Endothelial cell (in vitro differentiated cells): Measurements from ENCODE around the gene PRAC2. TPM values are rescaled to one million over a fixed set of nuclear protein-coding genes. Genes with fewer than 3 reads are reported as not detected.

Source experiments
- DNase-seq: peaks from one replicate; pipeline ENCODE4 v3.0.0; 2021; ENCODE audit warnings: low spot score
- H3K27ac Mint-ChIP-seq: one replicate; pipeline ENCODE4 v1.8.0; 2021; ENCODE audit warnings: mixed read lengths, inconsistent platforms; ENCODE audit not compliant: unreplicated experiment
- H3K27me3 Mint-ChIP-seq: one replicate; pipeline ENCODE4 v1.8.0; 2021; ENCODE audit warnings: mild to moderate bottlenecking, moderate library complexity, mixed read lengths, inconsistent platforms; ENCODE audit not compliant: unreplicated experiment
- H3K36me3 Mint-ChIP-seq: one replicate; pipeline ENCODE4 v1.8.0; 2021; ENCODE audit warnings: mild to moderate bottlenecking, low read depth, mixed read lengths, inconsistent platforms; ENCODE audit not compliant: unreplicated experiment
- H3K4me1 Mint-ChIP-seq: one replicate; pipeline ENCODE4 v1.8.0; 2021; ENCODE audit warnings: mild to moderate bottlenecking, mixed read lengths, inconsistent platforms; ENCODE audit not compliant: unreplicated experiment
- H3K4me3 Mint-ChIP-seq: one replicate; pipeline ENCODE4 v1.8.0; 2021; ENCODE audit warnings: mild to moderate bottlenecking, mixed read lengths, inconsistent platforms; ENCODE audit not compliant: unreplicated experiment
- H3K9me3 Mint-ChIP-seq: one replicate; pipeline ENCODE4 v1.8.0; 2021; ENCODE audit warnings: mixed read lengths, inconsistent platforms; ENCODE audit not compliant: unreplicated experiment
- total RNA-seq: library from RNA; stranded (reverse); fragmentation: NEBNext Ultra II Directional; extraction: Animal tissue kit (Norgen Biotek cat#: 25700); gene quantifications from one replicate; pipeline ENCODE4 v1.2.1, GENCODE V29; 2021; ENCODE audit not compliant: unreplicated experiment
- TF ChIP-seq, protein P1 (sequence below): fragments of 200-600 bp; sonication (generic); IDR thresholded peaks from one replicate; pipeline ENCODE4 v1.5.0; 2021; ENCODE audit warnings: antibody characterized with exemption; ENCODE audit not compliant: unreplicated experiment

PRAC2 gene
- total RNA-seq, 1 donor from 2014 or later, result not detected

- no peak for DNase-seq
- Mint-ChIP-seq H3K36me3 (no peaks in the 10 kb centered on the region), H3K4me3 (no peak overlapping the region), H3K4me1 (peaks cover 19% of the 10 kb centered on the region), H3K27ac (no peak overlapping the region), H3K27me3 (peaks cover 35% of the 10 kb centered on the region), H3K9me3 (no peaks in the 10 kb centered on the region)
- TF ChIP-seq, protein P1, sequence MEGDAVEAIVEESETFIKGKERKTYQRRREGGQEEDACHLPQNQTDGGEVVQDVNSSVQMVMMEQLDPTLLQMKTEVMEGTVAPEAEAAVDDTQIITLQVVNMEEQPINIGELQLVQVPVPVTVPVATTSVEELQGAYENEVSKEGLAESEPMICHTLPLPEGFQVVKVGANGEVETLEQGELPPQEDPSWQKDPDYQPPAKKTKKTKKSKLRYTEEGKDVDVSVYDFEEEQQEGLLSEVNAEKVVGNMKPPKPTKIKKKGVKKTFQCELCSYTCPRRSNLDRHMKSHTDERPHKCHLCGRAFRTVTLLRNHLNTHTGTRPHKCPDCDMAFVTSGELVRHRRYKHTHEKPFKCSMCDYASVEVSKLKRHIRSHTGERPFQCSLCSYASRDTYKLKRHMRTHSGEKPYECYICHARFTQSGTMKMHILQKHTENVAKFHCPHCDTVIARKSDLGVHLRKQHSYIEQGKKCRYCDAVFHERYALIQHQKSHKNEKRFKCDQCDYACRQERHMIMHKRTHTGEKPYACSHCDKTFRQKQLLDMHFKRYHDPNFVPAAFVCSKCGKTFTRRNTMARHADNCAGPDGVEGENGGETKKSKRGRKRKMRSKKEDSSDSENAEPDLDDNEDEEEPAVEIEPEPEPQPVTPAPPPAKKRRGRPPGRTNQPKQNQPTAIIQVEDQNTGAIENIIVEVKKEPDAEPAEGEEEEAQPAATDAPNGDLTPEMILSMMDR, result no peak
These were observed 4.6 kb downstream of the PRAC2 start for GRCh38 chr17:48727415-48728175.

GRCh38 chr17:48728232-48729231 is 5.5 kb downstream of the PRAC2 start, which contains the start of gene HOXB13:
TSS of gene HOXB13 (minus strand) at chr17:48728750. CDS start at chr17:48728593, 157 bp downstream.
- Mint-ChIP-seq H3K36me3 (no peaks in the 10 kb centered on the region), H3K9me3 (no peaks in the 10 kb centered on the region), H3K27ac (peak within 1 kb of the TSS; percentile 12), H3K27me3 (peaks cover 41% of the 10 kb centered on the region), H3K4me3 (peak within 1 kb of the TSS; percentile 87), H3K4me1 (peaks cover 21% of the 10 kb centered on the region)
- no peak for DNase-seq
- TF ChIP-seq, protein P1, result no peak

DNA sequence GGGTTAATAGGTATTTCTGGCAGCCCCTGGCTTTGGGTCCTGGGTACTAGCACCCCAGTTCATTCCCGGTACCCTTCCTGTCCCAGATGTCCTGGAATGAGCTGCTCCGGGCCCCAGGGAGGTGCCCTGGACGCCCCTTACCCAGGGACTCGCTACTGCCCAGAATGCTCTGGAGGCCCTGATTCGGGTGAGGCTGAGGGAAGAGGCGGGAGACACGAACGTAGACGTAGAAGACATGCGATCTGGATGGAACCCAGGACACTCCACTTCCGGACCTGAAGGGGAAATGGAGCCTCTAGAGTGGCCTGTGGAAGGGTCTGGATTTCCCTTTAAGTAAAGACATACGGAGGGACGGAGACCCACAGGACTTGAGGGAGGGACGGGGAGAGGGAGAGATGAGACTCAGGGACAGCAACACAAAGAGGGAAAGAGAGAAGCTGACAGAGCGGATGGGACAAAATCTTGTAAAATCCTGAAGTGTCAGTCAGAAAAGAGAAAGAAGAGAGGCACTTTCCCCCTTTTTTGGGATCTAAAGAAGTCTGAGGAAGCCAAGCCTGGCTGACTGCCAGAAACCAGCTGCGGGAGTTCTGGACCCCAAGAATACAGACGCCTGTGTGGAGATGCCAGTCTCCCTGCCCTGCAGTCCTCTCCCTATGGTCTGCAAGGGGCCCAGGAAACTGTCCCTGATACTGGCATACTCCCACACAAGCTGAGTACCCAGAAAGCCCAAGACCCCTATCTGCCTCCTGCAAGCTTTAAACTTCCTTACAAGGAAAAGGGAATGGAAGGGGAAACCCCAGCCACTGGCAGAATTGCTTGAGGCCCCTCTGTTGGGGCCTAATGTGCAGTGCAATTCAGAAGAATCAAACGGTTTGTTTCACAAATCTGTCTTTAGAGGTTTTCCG is 6.6 kb downstream of the PRAC2 start:
- Mint-ChIP-seq H3K9me3 (no peaks in the 10 kb centered on the region), H3K27me3 (peaks cover 45% of the 10 kb centered on the region), H3K27ac (peak overlapping the region; percentile 12), H3K4me1 (peaks cover 20% of the 10 kb centered on the region), H3K36me3 (no peaks in the 10 kb centered on the region), H3K4me3 (no peak overlapping the region)
- TF ChIP-seq, protein P1, result no peak
- DNase-seq, result no peak

DNA sequence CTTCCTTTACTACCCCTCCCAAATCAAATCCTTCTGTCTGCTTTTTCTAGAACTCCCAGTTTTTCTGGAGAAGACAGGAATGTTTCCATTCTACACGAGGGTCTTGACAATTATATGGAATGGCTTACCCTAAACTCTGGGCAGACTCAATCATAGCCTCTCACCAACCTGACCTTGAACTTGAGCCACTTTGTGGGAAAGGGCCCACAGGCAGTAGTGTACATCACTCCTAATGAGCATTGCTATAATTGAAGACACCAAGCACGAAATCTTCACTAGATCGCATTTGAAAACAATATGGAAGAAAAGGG is 7.2 kb downstream of the PRAC2 start:
- TF ChIP-seq, protein P1, result no peak
- Mint-ChIP-seq H3K36me3 (no peaks in the 10 kb centered on the region), H3K27me3 (peaks cover 46% of the 10 kb centered on the region), H3K4me3 (no peak overlapping the region), H3K27ac (no peak overlapping the region), H3K4me1 (peaks cover 20% of the 10 kb centered on the region), H3K9me3 (no peaks in the 10 kb centered on the region)
- no peak for DNase-seq
